Measurements from ENCODE around the gene DOC2A.

DNA sequence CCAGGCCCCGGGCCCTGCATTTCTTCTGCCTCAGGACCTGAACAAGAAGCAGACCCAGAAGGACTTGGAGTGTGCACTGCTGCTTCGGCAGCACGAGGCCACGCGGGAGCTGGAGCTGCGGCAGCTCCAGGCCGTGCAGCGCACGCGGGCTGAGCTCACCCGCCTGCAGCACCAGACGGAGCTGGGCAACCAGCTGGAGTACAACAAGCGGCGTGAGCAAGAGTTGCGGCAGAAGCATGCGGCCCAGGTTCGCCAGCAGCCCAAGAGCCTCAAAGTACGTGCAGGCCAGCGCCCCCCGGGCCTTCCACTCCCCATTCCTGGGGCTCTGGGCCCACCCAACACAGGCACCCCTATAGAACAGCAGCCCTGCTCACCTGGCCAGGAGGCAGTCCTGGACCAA, 24.6 kb downstream of the DOC2A start:
- TF ChIP-seq, protein P1, sequence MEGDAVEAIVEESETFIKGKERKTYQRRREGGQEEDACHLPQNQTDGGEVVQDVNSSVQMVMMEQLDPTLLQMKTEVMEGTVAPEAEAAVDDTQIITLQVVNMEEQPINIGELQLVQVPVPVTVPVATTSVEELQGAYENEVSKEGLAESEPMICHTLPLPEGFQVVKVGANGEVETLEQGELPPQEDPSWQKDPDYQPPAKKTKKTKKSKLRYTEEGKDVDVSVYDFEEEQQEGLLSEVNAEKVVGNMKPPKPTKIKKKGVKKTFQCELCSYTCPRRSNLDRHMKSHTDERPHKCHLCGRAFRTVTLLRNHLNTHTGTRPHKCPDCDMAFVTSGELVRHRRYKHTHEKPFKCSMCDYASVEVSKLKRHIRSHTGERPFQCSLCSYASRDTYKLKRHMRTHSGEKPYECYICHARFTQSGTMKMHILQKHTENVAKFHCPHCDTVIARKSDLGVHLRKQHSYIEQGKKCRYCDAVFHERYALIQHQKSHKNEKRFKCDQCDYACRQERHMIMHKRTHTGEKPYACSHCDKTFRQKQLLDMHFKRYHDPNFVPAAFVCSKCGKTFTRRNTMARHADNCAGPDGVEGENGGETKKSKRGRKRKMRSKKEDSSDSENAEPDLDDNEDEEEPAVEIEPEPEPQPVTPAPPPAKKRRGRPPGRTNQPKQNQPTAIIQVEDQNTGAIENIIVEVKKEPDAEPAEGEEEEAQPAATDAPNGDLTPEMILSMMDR (IDR thresholded peaks at IDR 0.05; ENCODE audit: extremely low read depth in 1 of 2, insufficient read depth in 1 of 2, low read depth in 1 of 2, low read length in 2 of 2), result no peak
- TF ChIP-seq POLR2A (IDR thresholded peaks at IDR 0.05; ENCODE audit: low read depth, low read length), result no peak

Data from endothelial cell of umbilical vein (primary cell).